Vagina (tissue), 2 donors: Measurements from ENCODE around the gene NRP2. TPM values are rescaled to one million over a fixed set of nuclear protein-coding genes. Genes with fewer than 3 reads are reported as not detected.

Experiments used
- DNase-seq, 2 donors: peaks; one replicate each; pipeline ENCODE4 v3.0.0-alpha.2; 2017; ENCODE audit errors: extremely low spot score in 2 of 2
- H3K27ac ChIP-seq: fragments of 200-600 bp; sonication (generic); one replicate; pipeline ENCODE4 v1.5.1; 2019
- H3K27me3 ChIP-seq: fragments of 200-600 bp; sonication (generic); one replicate; pipeline ENCODE4 v1.5.1; 2019
- H3K36me3 ChIP-seq, 2 donors: fragments of 200-600 bp; sonication (generic); one replicate each; pipeline ENCODE4 v1.5.1; 2017 to 2019
- H3K4me1 ChIP-seq: fragments of 200-600 bp; sonication (generic); one replicate; pipeline ENCODE4 v1.5.1; 2019
- H3K4me3 ChIP-seq, 2 donors: fragments of 200-600 bp; sonication (generic); 1 replicate in 1 of 2; 2 replicates in 1 of 2; pipeline ENCODE4 v1.5.1; 2016 to 2019
- H3K9me3 ChIP-seq: fragments of 200-600 bp; sonication (generic); one replicate; pipeline ENCODE4 v1.5.1; 2019
- POLR2A ChIP-seq, 2 donors: fragments of 450-650 bp; IDR thresholded peaks; one replicate each; pipeline ENCODE4 v1.6.1; 2017; ENCODE audit warnings: antibody characterized with exemption in 2 of 2, mild to moderate bottlenecking in 2 of 2, moderate library complexity in 2 of 2
- POLR2AphosphoS5 ChIP-seq, 2 donors: sonication (generic); formaldehyde crosslinking; IDR thresholded peaks; one replicate each; pipeline ENCODE4 v1.9.0; 2017; ENCODE audit warnings: antibody characterized with exemption in 2 of 2, mild to moderate bottlenecking in 2 of 2, low read depth in 1 of 2; ENCODE audit not compliant: insufficient read depth in 1 of 2
- intact Hi-C: fragments of 100-400 bp; cut with DNase I; formaldehyde crosslinking; loops from one replicate; pipeline ENCODE4 v1.15.1; 2023
- total RNA-seq: library from RNA; depleted of rRNA; stranded (reverse); fragments of >200 nt; gene quantifications from one replicate; pipeline ENCODE4 v1.2.3, GENCODE V29; 2016
- TF ChIP-seq, protein P1 (sequence below), 3 experiments: fragments of 450-650 bp in 2 of 3; fragments of 200-600 bp in 1 of 3; sonication (generic) in 1 of 3; IDR thresholded peaks; one replicate each; pipeline ENCODE4 v1.5.1; 2017 to 2019; ENCODE audit warnings: antibody characterized with exemption in 3 of 3, mild to moderate bottlenecking in 2 of 3, moderate library complexity in 2 of 3

Gene NRP2
- total RNA-seq, 1 donor from 2014 or later: 65.6 TPM

DNA sequence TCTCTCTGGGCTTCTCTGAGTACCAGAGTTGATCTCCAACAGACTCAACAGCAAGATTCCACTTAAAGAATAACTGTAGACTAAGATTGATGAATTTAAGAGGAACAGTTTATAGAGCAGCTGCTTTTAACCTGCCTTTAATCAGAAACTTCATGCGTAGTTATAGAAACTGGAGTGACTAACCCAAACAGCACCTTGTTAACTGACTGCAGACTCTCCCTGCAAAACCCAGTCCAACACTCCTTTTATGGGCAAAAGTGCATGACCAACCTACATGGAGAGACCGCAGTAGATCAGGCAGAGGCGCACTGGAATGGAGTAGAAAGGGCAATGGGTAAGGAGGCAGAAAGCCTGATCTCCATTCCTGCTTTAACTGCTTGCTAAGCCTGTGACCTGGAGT is 110.6 kb downstream of the NRP2 start:
- H3K27ac ChIP-seq: no peak overlapping the region
- no peaks in the 10 kb centered on the region for H3K4me1 ChIP-seq
- no peaks in the 10 kb centered on the region for H3K9me3 ChIP-seq
- intact Hi-C loops: no loop called here
- H3K4me3 ChIP-seq: no peak overlapping the region
- H3K27me3 ChIP-seq: no peaks in the 10 kb centered on the region
- TF ChIP-seq POLR2A (IDR thresholded peaks at IDR 0.05) (no peak), POLR2AphosphoS5 (IDR thresholded peaks at IDR 0.05; ENCODE audit: insufficient read depth in 1 of 2, low read depth in 1 of 2) (peak in 1 of 2 donors; percentile 45)
- TF ChIP-seq, protein P1, sequence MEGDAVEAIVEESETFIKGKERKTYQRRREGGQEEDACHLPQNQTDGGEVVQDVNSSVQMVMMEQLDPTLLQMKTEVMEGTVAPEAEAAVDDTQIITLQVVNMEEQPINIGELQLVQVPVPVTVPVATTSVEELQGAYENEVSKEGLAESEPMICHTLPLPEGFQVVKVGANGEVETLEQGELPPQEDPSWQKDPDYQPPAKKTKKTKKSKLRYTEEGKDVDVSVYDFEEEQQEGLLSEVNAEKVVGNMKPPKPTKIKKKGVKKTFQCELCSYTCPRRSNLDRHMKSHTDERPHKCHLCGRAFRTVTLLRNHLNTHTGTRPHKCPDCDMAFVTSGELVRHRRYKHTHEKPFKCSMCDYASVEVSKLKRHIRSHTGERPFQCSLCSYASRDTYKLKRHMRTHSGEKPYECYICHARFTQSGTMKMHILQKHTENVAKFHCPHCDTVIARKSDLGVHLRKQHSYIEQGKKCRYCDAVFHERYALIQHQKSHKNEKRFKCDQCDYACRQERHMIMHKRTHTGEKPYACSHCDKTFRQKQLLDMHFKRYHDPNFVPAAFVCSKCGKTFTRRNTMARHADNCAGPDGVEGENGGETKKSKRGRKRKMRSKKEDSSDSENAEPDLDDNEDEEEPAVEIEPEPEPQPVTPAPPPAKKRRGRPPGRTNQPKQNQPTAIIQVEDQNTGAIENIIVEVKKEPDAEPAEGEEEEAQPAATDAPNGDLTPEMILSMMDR (IDR thresholded peaks at IDR 0.05): no peak
- DNase-seq: no peak
- peaks cover 0 to 12% of the 10 kb centered on the region in 2 donors for H3K36me3 ChIP-seq

GRCh38 chr2:205796805-205797313 is 114.6 kb downstream of the NRP2 start:
- intact Hi-C loops: no loop called here
- TF ChIP-seq, protein P1 (IDR thresholded peaks at IDR 0.05): no peak
- no peak for TF ChIP-seq POLR2A (IDR thresholded peaks at IDR 0.05)
- no peak for TF ChIP-seq POLR2AphosphoS5 (IDR thresholded peaks at IDR 0.05; ENCODE audit: insufficient read depth in 1 of 2, low read depth in 1 of 2)
- no peak overlapping the region for H3K4me3 ChIP-seq
- peaks cover 3% of the 10 kb centered on the region for H3K4me1 ChIP-seq
- no peak overlapping the region for H3K27ac ChIP-seq
- DNase-seq: no peak
- no peaks in the 10 kb centered on the region for H3K27me3 ChIP-seq
- H3K36me3 ChIP-seq: peaks cover 0 to 12% of the 10 kb centered on the region in 2 donors
- H3K9me3 ChIP-seq: no peaks in the 10 kb centered on the region

DNA sequence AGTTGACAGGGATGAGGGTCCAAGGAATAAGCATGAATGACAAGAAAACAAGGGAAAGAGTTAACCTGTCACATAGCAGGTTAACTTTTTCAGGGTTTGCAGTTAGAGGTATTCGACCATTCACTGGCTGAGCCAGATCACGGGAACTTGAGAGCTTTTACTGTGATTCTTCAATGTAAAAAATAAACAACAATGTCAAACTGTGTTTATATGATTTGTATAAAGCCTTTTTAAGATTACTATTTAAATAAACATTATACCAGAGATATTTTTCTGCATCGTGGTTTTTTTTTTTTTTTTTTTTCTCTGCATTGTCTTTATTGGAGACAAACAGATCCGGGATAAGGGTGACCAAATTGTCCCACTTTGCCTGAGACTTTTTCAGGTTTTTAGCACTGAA is 115.6 kb downstream of the NRP2 start:
- intact Hi-C loops: no loop called here
- Histone ChIP-seq H3K27ac (peak overlapping the region; percentile 15), H3K9me3 (no peaks in the 10 kb centered on the region), H3K27me3 (no peaks in the 10 kb centered on the region), H3K4me3 (no peak overlapping the region), H3K4me1 (peaks cover 7% of the 10 kb centered on the region), H3K36me3 (peaks cover 0 to 12% of the 10 kb centered on the region in 2 donors)
- no peak for TF ChIP-seq POLR2A (IDR thresholded peaks at IDR 0.05)
- TF ChIP-seq, protein P1 (IDR thresholded peaks at IDR 0.05): no peak
- no peak for TF ChIP-seq POLR2AphosphoS5 (IDR thresholded peaks at IDR 0.05; ENCODE audit: insufficient read depth in 1 of 2, low read depth in 1 of 2)
- no peak for DNase-seq

- Histone ChIP-seq H3K27ac (peak overlapping the region; percentile 69), H3K36me3 (peaks cover 0 to 5% of the 10 kb centered on the region in 2 donors), H3K4me1 (peaks cover 7% of the 10 kb centered on the region), H3K27me3 (no peaks in the 10 kb centered on the region), H3K9me3 (no peaks in the 10 kb centered on the region), H3K4me3 (no peak overlapping the region)
- no peak for DNase-seq
- TF ChIP-seq POLR2AphosphoS5 (IDR thresholded peaks at IDR 0.05; ENCODE audit: insufficient read depth in 1 of 2, low read depth in 1 of 2): no peak
- intact Hi-C loops: no loop called here
Observed at GRCh38 chr2:205800224-205800623, 117.9 kb downstream of the NRP2 start.

GRCh38 chr2:205800773-205801172 is 118.5 kb downstream of the NRP2 start:
- peak in 1 of 2 donors; percentile 46 for TF ChIP-seq POLR2AphosphoS5 (IDR thresholded peaks at IDR 0.05; ENCODE audit: insufficient read depth in 1 of 2, low read depth in 1 of 2)
- TF ChIP-seq, protein P1 (IDR thresholded peaks at IDR 0.05): no peak
- intact Hi-C loops: no loop called here
- Histone ChIP-seq H3K4me1 (peaks cover 7% of the 10 kb centered on the region), H3K27ac (peak overlapping the region; percentile 69), H3K9me3 (no peaks in the 10 kb centered on the region), H3K36me3 (no peaks in the 10 kb centered on the region), H3K27me3 (no peaks in the 10 kb centered on the region), H3K4me3 (no peak overlapping the region)
- DNase-seq: no peak
